GM20431 (cell line): Measurements from ENCODE around the gene KRTAP10-6.
"Not testable (repeated sequence)": the region's sequence is repeated elsewhere in the genome, so short reads cannot be mapped to it uniquely, and the experiment has no call there.

ENCODE experiments used
- in situ Hi-C: fragments of 300-500 bp; cut with MseI, MboI; formaldehyde crosslinking; loops from one replicate; pipeline ENCODE4 v1.15.0; 2020; ENCODE audit warnings: low sequenced_read_pairs; ENCODE audit not compliant: unreplicated experiment

Gene KRTAP10-6

DNA sequence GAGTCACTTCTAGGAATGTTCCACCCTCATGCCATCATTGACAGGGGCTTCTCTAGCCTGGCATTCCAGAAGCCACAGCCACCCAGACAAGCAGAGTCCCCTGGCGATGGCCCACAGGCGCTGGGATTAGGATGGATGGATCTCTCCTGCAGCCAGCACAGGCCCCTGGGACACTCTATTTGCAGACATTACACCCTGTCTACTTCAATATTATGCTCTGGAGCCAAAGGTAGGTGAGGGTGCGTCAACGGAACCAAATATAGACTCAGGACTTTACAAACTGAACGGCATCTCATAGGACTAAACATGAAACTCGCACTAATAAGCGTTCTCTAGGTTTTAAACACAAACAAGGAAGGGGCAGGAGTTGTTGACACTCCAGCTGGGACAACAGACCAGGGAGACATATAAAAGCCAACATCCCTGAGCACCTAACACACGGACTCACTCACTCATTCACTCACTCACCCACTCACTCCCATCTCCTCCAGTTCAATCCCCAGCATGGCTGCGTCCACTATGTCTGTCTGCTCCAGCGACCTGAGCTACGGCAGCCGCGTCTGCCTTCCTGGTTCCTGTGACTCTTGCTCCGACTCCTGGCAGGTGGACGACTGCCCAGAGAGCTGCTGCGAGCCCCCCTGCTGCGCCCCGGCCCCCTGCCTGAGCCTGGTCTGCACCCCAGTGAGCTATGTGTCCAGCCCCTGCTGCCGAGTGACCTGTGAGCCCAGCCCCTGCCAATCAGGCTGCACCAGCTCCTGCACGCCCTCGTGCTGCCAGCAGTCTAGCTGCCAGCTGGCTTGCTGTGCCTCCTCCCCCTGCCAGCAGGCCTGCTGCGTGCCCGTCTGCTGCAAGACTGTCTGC, 8.0 kb upstream of the KRTAP10-6 start, which contains the start of gene KRTAP10-7:
Gene KRTAP10-7 (plus strand): TSS at position 480 of the 861 bp plus-strand sequence. CDS start 25 bp downstream, at position 505.
- in situ Hi-C loops = not testable (repeated sequence)

- in situ Hi-C loops = no loop called here
Measured at GRCh38 chr21:44599264-44600029, 7.1 kb upstream of the KRTAP10-6 start.

DNA sequence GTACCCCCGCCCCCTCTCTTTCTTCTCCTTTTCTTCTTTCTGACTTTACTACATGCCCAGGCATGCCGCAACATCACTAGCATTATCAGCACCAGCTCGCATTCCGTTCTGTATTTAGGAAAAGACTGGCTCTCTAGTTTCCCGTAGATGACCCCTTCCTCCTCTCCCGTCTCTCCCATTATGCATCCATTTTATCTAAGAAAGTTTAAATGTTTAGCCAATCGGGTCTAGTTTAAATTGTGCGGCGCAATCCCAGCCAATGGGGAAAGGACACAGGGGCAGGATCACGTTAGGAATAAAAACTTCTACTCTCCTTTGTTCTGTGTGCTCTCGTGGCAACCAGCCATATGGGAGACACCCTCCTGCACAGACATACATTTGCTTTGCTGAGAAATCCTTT, 5.8 kb upstream of the KRTAP10-6 start:
- in situ Hi-C loops = no loop called here

GRCh38 chr21:44596068-44596725, 3.9 kb upstream of the KRTAP10-6 start:
- in situ Hi-C loops = no loop called here

- in situ Hi-C loops = no loop called here
Measured at GRCh38 chr21:44595524-44595923, 3.2 kb upstream of the KRTAP10-6 start.

DNA sequence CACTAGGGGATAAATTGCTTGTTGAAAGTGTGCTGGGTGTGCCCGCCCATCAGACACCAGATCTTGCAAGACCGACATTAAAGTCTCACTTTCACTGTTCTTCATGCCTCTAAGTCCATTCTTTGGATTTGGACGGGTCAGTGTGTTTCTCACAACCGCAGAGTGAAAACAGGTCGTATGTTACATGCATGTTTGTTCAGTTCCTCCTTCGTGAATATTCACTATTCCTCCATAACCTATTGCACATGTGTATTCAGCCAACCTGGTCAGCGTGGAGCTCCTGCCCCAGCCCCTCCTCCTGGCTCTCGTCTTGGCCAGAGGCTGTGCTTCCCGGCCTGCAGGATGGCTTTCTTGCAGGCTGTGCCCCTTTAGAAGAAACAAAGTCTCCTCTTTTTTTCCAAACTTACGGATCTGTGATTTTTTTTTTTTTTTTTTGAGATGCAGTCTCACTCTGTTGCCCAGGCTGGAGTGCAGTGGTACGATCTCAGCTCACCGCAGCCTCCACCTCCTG, 2.2 kb upstream of the KRTAP10-6 start:
- in situ Hi-C loops = no loop called here

GRCh38 chr21:44593598-44594405, 1.5 kb upstream of the KRTAP10-6 start:
- in situ Hi-C loops = no loop called here

GRCh38 chr21:44591801-44592130, 539 bp downstream of the KRTAP10-6 start:
- in situ Hi-C loops = not testable (repeated sequence)

DNA sequence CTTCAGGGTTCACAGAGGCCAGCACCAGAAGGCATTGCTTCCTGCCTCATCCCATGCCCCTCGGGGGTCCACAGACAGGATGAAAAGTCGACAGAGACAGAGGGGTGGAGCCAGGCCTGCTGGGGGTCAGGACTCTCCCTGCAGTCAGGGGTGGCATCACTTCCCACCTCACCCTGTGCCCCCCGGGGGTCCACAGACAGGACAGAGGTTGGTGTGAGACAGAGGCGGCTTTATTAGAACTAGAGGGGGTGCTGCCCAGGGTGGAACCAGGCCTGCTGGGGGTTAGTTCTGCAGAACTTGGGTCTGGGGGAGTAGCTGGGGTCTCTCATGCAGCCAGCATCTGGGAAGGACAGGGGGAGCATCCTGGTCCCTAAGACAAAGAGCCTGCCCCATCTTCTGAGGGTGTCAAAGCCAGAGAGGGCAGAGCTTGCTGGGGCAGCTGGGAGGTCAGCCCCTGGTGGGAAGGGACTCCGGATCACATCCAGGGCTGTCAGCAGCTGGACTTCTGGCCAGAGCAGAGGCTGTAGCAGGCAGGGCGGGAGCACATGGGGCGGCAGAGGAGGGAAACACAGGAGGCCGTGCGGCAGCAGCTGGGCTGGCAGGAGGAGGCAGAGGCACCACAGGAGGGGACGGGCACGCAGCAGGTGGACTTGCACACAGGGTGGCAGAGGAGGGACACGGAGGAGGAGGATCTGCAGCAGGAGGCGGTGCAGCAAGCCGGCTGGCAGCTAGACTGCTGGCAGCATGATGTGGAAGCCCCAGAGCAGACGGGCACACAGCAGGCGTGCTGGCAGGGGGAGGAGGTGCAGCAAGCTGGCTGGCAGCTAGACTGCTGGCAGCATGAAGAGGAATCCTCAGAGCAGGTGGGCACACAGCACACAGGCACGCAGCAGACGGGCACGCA, 1.2 kb downstream of the KRTAP10-6 start:
- in situ Hi-C loops = not testable (repeated sequence)

DNA sequence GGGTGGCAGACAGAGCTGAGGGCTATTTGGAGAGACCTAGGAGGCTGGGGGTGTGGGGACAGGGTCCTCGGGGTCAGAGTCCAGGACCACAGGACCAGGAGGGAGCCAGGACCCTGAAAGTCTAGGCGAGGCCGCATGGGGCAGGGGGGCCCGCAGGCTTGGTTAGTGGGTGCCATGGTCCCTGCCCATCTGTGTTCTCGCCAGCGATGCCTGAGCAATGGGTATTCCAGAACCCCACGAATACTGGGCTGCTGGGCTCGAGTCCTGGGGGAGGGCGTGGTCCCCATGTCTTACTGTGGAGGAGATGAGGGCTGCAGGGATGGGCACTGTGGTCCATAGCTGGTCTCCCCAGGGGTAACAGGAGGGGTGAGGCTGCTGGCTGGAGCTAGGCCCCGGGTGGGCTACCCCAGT, 2.0 kb downstream of the KRTAP10-6 start:
- in situ Hi-C loops = no loop called here

DNA sequence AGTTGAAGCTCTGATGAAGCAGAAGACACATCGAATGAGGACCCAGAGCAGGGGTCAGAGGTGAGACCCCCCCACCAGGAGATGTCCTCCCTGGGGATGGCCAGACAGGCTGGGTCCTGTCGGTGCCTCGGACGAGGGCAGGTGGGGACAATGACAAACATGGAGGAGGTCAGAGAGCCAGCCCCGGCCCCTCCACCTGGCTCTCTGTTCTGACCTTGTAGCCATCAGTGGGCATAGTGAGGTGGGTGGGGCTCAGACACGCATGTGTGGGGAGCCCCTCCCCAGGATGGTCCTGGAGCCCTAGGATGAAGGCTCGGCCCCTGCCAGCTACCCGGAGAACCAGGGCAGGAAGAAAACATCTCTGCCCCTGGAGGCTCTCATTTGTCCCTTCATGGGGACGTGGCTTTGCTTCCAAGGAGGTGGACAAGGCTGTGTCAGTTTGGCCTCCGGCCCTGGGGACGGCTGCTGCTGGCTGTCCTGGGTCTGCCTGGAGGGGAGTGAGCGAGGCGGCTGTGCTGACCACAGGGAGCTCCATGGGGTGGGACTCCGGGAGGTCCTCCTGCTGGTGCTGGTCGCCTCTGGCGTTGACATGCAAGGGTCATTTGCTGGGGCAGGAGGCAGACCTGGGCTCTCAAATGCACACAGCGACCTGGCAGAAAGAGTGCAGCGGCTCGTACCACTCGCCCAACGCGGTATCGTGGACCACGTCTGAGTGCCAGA, 2.6 kb downstream of the KRTAP10-6 start:
- in situ Hi-C loops = no loop called here

GRCh38 chr21:44589094-44589493, 3.2 kb downstream of the KRTAP10-6 start:
- in situ Hi-C loops = no loop called here

- in situ Hi-C loops = no loop called here
Measured at GRCh38 chr21:44585892-44586291, 6.4 kb downstream of the KRTAP10-6 start.

DNA sequence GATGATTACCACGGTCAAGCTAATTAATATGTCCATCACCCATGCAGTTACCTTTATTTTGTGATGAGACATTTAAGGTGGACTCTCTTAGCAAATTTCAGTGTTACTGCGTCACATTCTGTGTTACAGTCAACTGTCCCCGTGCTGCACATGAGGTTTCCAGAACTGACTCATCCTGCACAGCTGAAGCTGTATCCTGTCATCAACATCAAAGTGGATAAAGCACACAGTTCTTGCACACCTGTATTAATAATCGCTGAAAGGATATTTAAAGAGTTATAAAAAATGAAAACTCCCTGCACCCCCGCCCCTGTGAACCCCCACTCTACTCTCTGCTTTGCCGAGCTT, 8.5 kb downstream of the KRTAP10-6 start:
- in situ Hi-C loops = no loop called here

- in situ Hi-C loops = no loop called here
Measured at GRCh38 chr21:44583089-44583799, 9.1 kb downstream of the KRTAP10-6 start.

- in situ Hi-C loops = no loop called here
Measured at GRCh38 chr21:44582055-44582454, 10.2 kb downstream of the KRTAP10-6 start.

- in situ Hi-C loops = no loop called here
Measured at GRCh38 chr21:44581158-44581557, 11.1 kb downstream of the KRTAP10-6 start.
